ENCODE results near the gene TMEM185B.
"Not testable (repeated sequence)": the region's sequence is repeated elsewhere in the genome, so short reads cannot be mapped to it uniquely, and the experiment has no call there.

TMEM185B gene

DNA sequence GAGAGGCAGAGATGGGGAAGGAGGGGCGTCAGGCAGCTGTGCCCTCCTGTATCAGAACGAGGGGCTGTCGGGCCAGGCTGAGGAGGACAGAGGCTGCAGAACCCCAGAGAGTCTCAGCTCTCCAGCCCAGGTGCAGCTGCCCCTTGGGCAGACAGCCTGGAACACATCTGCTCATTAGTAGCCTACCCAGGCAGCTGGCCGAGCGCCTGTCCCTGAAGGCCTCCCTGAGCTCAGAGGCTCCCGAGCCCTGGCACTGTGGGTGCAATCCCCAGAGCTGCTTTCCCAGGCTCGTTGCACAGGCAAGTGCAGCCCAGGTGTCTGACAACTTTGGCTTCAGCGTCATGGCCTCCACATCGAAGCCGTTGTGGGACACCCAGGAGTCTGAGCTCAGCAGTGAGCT lies 13.1 kb upstream of the TMEM185B start:
- intact Hi-C loops (cut with DNase I), result no loop called here
- peak in 4 of 42 donors; percentile 15 to 44 (median 31) for DNase-seq

DNA sequence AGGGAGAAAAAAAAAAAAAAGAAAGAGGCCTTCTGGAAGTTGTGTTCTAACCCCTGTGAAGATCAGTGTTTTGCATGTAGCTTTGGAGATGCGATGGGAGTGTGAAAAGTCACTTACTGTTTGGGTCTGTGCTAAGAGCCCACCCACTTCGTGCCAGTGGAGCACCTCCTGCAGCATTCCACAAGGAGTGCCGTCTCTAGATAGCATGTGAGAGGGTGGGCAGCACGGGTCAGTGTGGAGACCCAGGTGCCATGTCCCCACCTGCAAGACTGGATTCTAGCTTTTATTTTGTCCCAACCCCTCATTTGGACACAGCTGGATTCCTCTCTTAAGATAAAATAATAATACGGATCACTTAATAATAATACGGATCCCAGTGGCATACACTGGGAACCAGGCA lies 12.5 kb upstream of the TMEM185B start:
- intact Hi-C loops (cut with DNase I), result no loop called here
- DNase-seq, result peak in 1 of 42 donors; percentile 4

DNA sequence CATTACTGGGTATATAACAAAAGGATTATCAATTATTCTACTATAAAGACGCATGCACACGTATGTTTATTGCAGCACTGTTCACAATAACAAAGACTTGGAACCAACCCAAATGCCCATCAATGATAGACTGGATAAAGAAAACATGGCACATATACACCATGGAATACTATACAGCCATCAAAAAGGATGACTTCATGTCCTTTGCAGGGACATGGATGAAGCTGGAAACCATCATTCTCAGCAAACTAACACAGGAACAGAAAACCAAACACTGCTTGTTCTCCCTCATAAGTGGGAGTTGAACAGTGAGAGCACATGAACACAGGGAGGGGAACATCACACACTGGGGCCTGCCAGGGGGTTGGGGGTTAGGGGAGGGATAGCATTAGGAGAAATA lies 12.0 kb upstream of the TMEM185B start:
- DNase-seq; intact Hi-C loops (cut with DNase I): not testable (repeated sequence)

DNA sequence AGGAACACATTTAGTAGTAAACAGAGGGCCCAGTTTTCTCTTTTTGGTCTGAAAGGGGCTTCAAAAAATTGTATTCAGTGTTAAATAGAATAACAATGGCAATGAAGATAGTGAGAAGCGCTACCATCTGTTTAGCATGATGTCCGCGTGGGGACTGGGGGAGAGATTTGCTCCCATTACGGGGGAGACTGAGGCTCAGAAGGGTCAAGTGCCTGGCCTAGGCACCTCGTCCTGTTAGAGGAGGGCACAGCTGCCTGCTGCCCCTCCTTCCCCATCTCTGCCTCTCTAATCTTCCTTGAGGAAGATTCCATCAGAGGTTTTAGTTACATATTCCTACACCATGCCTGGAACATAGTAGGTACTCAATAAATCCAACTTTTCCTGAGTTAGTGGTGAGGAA lies 10.1 kb upstream of the TMEM185B start:
- intact Hi-C loops (cut with DNase I), result no loop called here
- no peak for DNase-seq

DNA sequence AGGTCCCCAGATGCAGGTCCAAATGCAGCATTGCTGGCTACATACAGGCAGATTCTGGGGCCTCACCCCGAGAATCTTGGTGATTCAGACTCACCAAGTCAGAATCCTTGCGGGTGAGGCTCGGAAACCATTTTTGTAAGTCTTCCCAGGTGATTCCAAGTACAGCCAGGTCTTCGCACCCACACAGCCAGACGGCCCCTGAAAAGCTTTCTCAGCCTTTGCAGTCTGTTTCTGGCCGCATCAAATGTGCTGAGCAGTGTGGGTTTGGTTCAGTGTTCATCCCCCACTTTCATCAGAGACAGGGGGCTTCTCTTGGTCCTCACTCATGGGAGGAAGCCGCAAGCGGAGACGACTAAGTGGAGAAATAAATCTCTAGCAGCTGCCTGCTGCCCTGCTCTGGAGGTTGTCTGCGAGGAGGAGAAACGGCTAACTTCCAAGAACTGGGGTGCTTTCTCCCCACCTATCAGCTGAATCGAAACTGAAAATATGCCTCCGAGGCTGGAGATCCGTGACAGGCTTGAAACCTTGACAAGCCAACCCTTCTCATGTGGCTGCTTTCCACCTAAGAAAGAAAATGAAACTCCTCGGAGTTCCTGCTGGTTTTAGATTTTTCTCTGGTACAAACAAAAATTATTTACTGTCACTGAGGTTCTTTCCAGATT lies 8.9 kb upstream of the TMEM185B start:
- intact Hi-C loops (cut with DNase I), result no loop called here
- peak in 7 of 42 donors; percentile 8 to 58 (median 22) for DNase-seq

DNA sequence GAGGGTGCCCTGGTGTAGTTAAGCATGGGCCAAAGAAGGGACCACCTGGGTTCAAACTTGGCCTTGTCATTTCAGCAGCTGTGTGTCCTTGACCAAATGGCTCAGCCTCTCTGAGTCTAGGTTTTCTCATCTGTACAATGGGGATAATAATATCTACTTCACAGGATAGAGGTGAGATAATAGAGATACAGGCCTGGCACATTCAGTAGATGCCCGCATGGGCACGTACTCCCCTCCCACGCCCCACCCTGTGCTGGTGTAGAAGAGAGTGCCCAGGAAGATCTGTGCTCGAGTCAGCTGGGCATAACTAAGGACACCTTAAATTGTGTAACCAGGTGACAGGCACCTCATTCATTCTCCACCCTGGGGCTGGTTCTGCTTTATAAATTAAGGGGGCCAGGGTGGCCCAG lies 8.4 kb upstream of the TMEM185B start:
- intact Hi-C loops (cut with DNase I), result no loop called here
- no peak for DNase-seq

DNA sequence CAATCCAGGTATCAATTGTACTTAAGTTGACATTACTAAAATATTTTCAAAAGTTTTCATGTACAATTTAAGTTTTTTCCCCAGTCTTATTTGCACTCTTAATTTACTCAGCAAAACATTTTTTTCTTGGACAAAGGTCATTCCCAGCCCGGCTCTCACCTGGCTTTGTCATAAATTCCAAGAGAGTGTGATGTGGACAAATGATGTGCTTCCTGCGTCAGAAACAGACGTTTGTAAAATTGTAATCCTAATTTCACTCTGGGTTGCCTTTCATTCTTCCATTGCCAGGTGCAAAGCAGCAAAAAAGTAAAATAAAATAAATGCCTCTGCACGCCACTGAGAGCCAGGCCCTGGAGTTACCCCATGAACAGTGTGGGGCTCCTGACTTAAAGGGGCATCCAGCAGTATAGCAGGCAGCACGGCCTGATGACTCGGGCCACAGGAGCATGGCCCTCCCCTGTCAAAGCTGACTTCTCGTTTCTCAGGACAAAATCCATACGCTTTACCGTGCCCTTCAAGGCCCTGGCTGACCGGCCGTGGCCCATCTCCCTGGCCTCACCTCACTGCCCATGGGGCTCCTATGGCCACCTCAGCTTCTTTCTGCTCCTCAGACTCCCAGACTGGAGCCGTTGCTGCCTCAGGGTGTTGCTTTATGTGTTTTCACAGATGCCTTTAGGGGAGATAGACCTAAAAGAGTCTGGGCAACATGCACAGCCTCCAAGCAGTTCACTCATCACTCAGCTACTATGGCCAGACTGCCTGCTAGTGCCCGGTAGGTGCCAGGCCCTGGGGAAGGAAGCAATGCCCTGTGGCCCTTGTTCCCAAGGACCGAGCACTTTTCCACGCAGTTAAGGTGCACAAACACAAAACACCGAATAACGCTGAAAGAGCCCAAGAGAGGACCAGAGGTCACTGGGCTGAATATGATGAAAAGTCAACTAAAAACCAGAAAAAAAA lies 7.6 kb upstream of the TMEM185B start:
- intact Hi-C loops (cut with DNase I), result no loop called here
- no peak for DNase-seq

DNA sequence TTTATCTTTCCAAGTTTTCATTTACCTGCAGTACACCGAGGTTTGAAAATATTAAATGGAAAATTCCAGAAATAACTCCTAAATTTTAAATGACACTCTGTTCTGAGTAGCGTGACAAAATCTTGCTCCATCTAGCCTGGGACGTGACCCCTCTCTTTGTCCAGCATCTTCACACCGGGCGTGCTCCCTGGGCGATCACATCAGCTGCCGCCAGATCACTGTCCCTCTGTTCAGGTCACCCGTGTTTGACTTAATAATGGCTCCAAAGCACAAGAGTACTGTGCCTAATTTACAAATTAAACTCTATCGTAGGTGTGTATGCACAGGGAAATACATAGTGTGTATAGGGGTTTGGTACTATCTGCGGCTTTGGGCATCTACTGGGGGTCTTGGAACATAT lies 6.1 kb upstream of the TMEM185B start:
- DNase-seq, result no peak
- intact Hi-C loops (cut with DNase I), result loop anchor here (10.0 kb wide), 1 partner anchor 85 kb away; no protein-coding TSS in a partner anchor

DNA sequence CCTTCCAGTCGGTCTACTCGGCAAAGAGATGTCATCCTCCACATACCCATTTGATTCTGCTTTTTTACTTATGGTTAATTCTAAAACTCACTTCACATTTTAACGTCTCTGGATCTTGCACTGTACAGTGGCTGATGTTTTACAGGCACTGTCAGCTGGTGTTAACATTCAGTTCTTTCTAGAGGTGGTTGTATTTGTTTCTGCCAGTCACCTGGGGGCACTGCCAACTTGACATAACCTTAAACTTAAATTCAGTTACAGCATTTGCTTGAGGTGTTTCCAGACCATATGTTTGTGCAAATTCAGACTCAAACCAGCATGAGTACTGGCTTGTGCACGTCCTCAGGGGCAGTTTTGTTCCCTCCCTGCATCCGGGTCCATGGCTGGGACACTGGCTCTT lies 5.3 kb upstream of the TMEM185B start:
- intact Hi-C loops (cut with DNase I), result loop anchor here (10.0 kb wide), 1 partner anchor 86 kb away; no protein-coding TSS in a partner anchor
- no peak for DNase-seq

DNA sequence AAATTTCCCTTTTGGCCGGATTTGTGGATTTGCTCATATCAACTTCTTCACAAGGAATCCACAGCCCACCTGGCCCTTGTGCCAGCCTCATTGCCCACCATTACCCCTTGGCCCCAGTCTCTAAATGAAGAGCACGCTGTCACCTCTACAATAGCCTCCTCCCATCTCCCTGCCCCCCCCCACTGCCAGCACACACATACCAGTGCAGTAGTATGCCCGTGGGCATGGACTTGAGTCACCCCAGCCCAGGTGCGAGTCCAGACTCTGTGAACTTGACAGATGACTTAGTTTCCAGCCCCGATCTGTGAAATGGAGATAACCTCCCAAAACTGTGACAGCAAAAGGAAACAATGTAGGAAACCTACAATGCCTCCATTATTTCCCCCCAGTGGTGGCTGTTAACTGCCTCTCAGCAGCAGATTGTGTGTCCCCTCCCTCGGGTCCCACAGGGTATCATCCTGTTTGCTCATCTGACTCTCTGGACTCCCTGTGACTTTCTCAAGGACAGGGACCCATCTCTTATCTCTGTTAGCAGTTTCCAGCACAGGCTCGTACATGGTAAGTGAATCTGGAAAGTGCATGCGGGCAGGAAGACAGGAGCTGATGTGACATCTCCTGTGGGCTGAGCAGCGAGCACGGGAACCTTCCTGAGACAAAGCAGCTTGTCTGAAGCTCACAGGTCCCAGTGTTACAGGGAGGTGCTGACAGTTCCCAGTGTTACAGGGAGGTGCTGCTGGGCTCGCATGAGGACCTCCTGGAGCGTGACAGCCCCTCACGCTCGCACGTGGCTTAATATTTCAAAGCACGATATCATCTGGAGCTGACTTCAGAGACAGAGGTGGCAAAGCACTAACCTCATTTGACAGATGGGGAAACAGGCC lies 4.2 kb upstream of the TMEM185B start:
- peak in 11 of 42 donors; percentile 20 to 56 (median 27) for DNase-seq
- intact Hi-C loops (cut with DNase I), result loop anchor here (10.0 kb wide), 1 partner anchor 87 kb away; no protein-coding TSS in a partner anchor

DNA sequence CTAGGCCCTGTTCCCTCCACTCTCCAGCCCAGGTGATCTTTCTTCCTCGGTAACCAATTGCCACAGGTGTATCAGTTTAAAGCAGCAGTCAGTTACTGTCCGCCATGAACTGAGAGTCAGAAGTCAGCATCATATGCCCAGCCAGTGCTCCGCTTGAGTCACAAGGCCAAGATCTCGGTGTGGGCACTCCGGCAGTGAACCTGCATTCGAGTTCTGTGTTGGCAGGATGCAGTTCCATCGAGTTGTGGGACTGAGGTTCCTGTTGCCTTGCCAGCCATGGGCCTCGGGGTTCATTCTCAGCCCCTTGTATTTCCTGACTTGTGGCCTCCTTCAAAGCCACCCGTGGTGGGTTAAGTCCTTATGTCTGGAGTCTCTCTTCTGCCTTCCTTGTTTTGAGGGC lies 3.1 kb upstream of the TMEM185B start:
- intact Hi-C loops (cut with DNase I), result loop anchor here (10.0 kb wide), 1 partner anchor 88 kb away; no protein-coding TSS in a partner anchor
- DNase-seq, result no peak

DNA sequence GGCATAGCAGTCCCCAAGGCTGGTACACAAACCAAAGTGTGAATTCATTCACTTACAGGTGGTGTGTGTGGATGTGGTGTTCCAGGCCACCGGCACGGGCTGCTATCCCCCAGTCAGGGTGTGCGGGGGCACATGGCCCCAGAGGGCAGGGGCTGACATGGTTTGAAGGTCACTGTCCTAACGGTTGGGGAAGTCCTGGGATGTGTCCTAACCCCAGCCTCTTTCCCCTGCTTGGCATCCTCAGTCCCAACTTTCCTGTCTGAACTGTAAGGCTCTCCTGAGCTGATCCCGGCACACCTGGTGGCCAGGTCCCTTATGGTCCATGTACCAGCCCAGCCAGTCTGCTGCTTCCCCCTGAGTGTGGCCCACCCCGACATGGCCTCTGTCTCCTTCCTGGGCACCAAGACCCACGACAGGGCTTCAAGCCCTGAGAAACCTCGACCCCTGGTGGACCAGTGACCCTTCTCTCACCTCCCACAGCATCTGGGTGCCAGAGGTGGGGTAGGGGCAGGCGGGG lies 2.4 kb upstream of the TMEM185B start:
- DNase-seq, result no peak
- intact Hi-C loops (cut with DNase I), result loop anchor here (10.0 kb wide), 1 partner anchor 89 kb away; no protein-coding TSS in a partner anchor

DNA sequence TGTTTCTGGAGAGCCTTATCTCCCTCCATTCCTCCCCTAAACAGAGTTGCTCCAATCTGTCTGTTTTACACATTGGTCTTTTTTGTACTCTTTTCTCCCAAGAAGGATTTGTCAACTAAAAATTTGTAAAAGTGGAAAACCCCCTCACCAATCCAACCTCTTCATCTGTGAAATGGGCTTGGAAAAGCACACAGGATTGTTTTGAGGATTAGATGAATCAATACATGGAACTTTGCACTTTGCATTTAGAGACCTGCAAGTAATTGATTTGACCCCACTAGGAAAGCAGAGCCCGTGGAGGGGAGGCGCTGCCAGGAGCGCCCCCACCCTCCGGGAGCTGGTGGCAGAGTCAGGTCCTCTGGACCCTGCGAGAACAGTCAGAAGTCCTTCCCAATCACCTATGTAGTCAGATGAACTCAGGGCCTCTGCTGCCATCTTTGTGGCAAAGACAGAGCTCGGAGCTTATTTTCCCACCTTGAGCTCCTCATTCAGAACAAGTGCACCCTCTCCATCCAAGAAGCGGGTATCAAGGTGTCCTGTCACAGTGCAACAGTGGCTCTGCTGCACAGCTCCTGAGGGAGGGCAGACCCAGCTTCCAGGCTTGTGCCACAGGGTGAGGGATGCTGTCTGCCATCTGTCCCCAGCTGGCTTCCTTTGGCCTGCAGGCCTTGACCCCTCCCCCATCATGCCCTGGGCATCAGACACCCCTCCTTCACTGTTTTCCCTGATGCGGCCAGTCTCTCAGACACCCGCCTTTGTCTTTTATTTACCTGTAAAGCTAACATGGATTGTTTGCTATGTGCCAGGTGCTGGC lies 1.7 kb upstream of the TMEM185B start:
- intact Hi-C loops (cut with DNase I), result loop anchor here (10.0 kb wide), 1 partner anchor 90 kb away; no protein-coding TSS in a partner anchor
- no peak for DNase-seq

DNA sequence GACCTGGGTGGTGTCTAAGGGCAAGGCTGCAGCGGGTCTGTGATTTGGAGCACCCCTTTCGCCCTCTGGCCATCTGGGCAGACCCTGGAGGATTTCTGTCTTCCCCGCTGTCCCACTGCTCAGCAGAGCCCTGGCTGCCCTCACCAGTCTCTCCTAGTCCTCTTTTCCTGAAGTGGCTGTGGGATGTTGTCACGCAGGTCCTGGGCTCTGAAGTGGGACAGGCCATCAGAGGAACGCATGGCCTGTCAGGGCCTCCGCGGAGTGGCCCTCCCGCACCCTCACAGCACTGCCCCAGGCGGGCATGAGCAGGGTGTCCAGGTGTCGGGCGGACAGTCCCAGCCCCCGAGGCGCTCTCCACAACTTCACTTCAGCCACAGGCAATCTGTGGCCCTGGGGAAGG lies 1.1 kb upstream of the TMEM185B start:
- DNase-seq, result peak in 3 of 42 donors; percentile 24 to 32 (median 31)
- intact Hi-C loops (cut with DNase I), result loop anchor here (10.0 kb wide), 1 partner anchor 91 kb away; no protein-coding TSS in a partner anchor

DNA sequence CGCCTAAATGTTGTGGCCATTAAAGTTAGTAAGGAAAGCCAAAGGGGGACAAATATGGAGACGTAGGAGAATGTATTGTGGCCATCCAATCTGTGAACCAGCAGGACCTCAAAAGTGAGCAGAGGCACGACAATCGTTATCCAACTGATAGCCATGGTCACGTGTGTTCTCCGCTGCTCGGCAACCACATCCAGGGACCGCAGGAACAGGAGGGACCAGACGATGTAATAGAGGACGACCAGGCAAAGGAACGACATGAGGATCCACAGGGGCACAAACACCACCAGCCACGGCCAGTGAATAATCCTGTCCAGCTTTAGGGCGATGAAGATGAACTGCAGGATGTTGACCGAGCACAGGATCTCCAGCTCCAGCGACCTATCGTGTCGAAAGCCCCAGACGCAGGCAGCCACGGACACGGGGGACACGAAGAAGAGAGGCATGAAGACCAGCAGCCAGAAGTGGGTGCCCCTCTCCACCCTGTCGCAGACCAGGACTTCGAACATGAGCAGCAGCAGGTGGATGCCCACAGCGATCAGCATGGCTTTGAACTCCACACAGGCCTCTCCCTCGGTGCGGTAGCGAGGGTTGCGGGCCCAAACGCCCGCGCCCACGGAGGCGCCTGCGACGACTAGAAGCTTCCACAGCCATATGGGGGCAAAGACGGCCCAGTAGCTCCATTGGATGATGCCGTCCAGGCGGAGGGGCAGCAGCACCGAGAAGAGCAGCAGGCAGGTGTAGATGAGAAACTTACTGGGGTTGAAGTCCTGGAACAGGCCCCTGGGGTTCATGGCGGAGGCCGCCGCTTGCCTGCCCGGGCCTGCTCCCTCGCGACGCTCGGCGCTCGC lies 790 bp downstream of the TMEM185B start:
- intact Hi-C loops (cut with DNase I), result loop anchor here (1.0 to 10.0 kb wide), 2 partner anchors 30 to 92 kb away; partner anchors contain the start of gene RALB
- DNase-seq, result peak in 6 of 42 donors; percentile 7 to 45 (median 21)

DNA sequence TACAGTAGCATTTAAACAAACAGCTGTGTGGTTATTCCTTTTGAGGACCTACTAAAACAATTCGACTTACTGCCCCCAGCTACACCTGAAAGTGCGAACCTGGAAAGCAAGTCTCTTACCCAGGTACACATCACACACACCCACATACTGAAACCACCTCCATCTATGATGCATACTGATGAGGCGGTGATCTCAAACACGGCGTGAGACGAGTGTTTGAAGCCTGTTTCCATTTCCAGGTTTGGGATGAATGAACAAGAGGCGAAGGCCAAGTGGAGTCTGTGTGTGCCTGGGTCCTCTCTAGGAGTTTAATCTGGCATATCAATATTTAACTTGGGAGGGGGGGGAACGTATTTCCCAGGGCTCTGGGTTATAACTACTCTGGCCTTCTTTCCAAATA lies 1.6 kb downstream of the TMEM185B start:
- intact Hi-C loops (cut with DNase I), result loop anchor here (10.0 kb wide), 1 partner anchor 93 kb away; no protein-coding TSS in a partner anchor
- DNase-seq, result peak in 10 of 42 donors; percentile 6 to 35 (median 17)

DNA sequence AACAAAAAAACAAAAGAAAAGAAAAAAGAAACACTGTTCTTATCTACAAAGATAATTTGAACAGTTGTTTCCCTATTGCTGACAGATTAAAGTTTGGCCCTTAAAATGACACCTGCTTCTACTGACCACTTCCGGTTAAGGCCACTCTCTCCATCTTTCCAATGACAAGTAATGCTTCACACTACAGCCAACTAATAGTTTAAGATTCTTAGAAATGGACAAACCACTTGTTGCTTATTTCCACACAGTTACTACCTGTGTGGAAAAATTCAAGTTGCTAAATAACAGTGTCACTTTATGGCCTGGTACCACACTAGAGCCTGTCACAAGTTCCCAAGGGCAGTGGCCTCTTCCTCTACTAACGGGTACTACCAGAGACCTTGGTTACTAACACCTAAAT lies 2.4 kb downstream of the TMEM185B start:
- peak in 4 of 42 donors; percentile 3 to 27 (median 7) for DNase-seq
- intact Hi-C loops (cut with DNase I), result loop anchor here (10.0 kb wide), 1 partner anchor 94 kb away; no protein-coding TSS in a partner anchor
